HEK293 (cell line): ENCODE measurements around the gene TTLL5.

Experiments used
- ZBTB1 ChIP-seq: fragments of 450-650 bp; formaldehyde crosslinking; IDR thresholded peaks from 2 replicates; pipeline ENCODE4 v1.5.1; 2016; ENCODE audit warnings: missing biosample characterization, missing genetic modification characterization
- ZBTB17 ChIP-seq: fragments of 450-650 bp; formaldehyde crosslinking; IDR thresholded peaks from 2 replicates; pipeline ENCODE4 v1.5.1; 2016; ENCODE audit warnings: missing biosample characterization, missing genetic modification characterization
- ZNF660 ChIP-seq: fragments of 450-650 bp; IDR thresholded peaks from 2 replicates; pipeline ENCODE4 v1.5.1; 2018; ENCODE audit warnings: missing biosample characterization, mild to moderate bottlenecking, missing genetic modification characterization
- ZNF843 ChIP-seq: fragments of 450-650 bp; formaldehyde crosslinking; IDR thresholded peaks from 2 replicates; pipeline ENCODE4 v1.5.1; 2016; ENCODE audit warnings: missing biosample characterization, missing genetic modification characterization
- TF ChIP-seq, protein P1 (sequence below): fragments of 450-650 bp; formaldehyde crosslinking; IDR thresholded peaks from 2 replicates; pipeline ENCODE4 v1.5.1; 2016; ENCODE audit warnings: missing biosample characterization, missing genetic modification characterization
- TF ChIP-seq, protein P2 (sequence below): fragments of 450-650 bp; formaldehyde crosslinking; IDR thresholded peaks from 2 replicates; pipeline ENCODE4 v1.5.1; 2016; ENCODE audit warnings: missing biosample characterization, missing genetic modification characterization

DNA sequence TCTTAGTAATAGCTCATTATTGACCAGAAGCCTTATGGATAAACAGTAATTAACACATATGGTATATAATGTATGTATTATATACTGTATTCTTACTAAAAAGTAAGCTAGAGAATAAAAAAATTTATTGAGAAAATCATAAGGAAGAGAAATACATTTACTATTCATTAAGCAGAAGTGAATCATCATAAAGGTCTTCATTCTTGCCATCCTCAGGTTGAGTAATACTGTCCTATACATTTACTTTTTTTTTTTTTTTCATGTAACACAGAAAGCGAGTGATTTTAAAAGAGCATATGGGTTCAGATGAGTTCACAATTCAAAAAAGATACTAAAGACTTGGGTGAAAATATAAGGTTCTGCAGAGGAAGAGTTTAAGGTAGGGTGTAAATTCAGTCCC lies 168.3 kb downstream of the TTLL5 start:
- TF ChIP-seq ZNF843 = no peak
- no peak for TF ChIP-seq ZBTB1 (tag by site-specific recombination)
- TF ChIP-seq ZBTB17 = no peak
- TF ChIP-seq, protein P1, sequence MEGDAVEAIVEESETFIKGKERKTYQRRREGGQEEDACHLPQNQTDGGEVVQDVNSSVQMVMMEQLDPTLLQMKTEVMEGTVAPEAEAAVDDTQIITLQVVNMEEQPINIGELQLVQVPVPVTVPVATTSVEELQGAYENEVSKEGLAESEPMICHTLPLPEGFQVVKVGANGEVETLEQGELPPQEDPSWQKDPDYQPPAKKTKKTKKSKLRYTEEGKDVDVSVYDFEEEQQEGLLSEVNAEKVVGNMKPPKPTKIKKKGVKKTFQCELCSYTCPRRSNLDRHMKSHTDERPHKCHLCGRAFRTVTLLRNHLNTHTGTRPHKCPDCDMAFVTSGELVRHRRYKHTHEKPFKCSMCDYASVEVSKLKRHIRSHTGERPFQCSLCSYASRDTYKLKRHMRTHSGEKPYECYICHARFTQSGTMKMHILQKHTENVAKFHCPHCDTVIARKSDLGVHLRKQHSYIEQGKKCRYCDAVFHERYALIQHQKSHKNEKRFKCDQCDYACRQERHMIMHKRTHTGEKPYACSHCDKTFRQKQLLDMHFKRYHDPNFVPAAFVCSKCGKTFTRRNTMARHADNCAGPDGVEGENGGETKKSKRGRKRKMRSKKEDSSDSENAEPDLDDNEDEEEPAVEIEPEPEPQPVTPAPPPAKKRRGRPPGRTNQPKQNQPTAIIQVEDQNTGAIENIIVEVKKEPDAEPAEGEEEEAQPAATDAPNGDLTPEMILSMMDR (tag by site-specific recombination) = no peak
- TF ChIP-seq, protein P2, sequence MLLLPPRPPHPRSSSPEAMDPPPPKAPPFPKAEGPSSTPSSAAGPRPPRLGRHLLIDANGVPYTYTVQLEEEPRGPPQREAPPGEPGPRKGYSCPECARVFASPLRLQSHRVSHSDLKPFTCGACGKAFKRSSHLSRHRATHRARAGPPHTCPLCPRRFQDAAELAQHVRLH (tag by site-specific recombination) = no peak
- TF ChIP-seq ZNF660 (tag by site-specific recombination) = no peak
